Body of pancreas (tissue), 4 donors: ENCODE data around the gene SUGT1.

Source experiments
- POLR2A ChIP-seq, 3 donors: fragments of 450-650 bp; IDR thresholded peaks; one replicate each; pipeline ENCODE4 v1.6.1; 2016; ENCODE audit warnings: antibody characterized with exemption in 3 of 3, mild to moderate bottlenecking in 2 of 3
- TF ChIP-seq, protein P1 (sequence below), 7 experiments: fragments of 450-650 bp in 4 of 7; fragments of 200-600 bp in 3 of 7; sonication (generic) in 3 of 7; IDR thresholded peaks; one replicate each; pipeline ENCODE4 v1.5.1; 2016 to 2019; ENCODE audit warnings: antibody characterized with exemption in 7 of 7

DNA sequence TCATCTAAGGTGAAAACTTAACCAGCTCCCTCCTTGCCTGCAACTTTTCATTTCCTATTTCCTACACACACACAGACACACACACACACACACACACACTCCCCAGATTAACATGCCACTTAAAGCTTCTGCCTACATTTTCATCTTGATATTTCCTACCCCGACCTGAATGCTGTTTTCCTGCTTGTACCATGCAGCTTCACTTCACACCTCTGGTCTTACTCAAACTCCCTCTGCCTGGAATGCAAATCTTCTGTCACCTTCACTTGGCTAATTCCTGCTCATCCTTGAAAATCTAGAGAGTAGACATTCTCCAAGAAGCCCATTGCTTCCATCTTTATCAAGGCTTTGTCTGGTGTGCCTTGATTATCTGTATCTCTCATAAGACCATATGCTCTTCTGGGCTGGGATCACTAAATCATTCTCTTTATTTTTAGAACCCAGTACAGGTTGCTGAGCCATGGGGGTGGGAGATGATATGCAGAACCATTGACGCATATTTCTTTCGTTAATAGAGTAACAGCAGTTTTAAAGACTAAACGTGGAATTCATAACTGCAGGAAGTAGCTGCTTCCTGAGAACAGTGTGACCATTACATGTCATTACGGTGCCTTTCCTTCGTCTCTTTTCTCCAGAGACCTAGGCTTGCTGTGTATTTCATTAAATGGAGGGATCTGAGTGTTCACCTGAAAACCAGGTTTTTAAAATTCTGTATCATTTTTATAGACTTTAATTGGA lies 49.3 kb downstream of the SUGT1 start:
- TF ChIP-seq, protein P1, sequence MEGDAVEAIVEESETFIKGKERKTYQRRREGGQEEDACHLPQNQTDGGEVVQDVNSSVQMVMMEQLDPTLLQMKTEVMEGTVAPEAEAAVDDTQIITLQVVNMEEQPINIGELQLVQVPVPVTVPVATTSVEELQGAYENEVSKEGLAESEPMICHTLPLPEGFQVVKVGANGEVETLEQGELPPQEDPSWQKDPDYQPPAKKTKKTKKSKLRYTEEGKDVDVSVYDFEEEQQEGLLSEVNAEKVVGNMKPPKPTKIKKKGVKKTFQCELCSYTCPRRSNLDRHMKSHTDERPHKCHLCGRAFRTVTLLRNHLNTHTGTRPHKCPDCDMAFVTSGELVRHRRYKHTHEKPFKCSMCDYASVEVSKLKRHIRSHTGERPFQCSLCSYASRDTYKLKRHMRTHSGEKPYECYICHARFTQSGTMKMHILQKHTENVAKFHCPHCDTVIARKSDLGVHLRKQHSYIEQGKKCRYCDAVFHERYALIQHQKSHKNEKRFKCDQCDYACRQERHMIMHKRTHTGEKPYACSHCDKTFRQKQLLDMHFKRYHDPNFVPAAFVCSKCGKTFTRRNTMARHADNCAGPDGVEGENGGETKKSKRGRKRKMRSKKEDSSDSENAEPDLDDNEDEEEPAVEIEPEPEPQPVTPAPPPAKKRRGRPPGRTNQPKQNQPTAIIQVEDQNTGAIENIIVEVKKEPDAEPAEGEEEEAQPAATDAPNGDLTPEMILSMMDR (IDR thresholded peaks at IDR 0.05): no peak
- TF ChIP-seq POLR2A (IDR thresholded peaks at IDR 0.05): no peak
